Measurements from ENCODE around the gene ASB2.
A peak's percentile ranks its signal among the peaks of the same experiment; 100 is the strongest.

Gene ASB2

GRCh38 chr14:93976477-93977057 is at the start of gene ASB2:
Gene ASB2, minus strand, starts transcription at chr14:93976570. Its CDS starts 12,031 bp downstream, at chr14:93964539.
- Histone ChIP-seq H3K9me3 (ENCODE audit: control insufficient read depth, insufficient read depth, low read length) (no peaks in the 10 kb centered on the region), H3K79me2 (ENCODE audit: control insufficient read depth, low read length) (no peaks in the 10 kb centered on the region), H3K4me2 (ENCODE audit: low read length) (peak within 1 kb of the TSS; percentile 91), H3K9me2 (replicated peaks; ENCODE audit: control insufficient read depth, low read length) (no peaks in the 10 kb centered on the region), H3K27ac (ENCODE audit: low read depth, low read length) (peak within 1 kb of the TSS; percentile 86), H3K27me3 (ENCODE audit: control insufficient read depth, low read length) (no peaks in the 10 kb centered on the region), H3K4me1 (ENCODE audit: control insufficient read depth, low read length) (peaks cover 77% of the 10 kb centered on the region), H4K20me1 (ENCODE audit: control insufficient read depth, insufficient read depth, low read depth, low read length) (no peaks in the 10 kb centered on the region), H3F3A (ENCODE audit: control insufficient read depth, insufficient read depth) (peaks cover 21% of the 10 kb centered on the region), H3K36me3 (ENCODE audit: control insufficient read depth, low read length) (no peaks in the 10 kb centered on the region), H3K4me3 (ENCODE audit: low read length) (peak within 1 kb of the TSS; percentile 72)
- no peak for TF ChIP-seq EZH2phosphoT487 (IDR thresholded peaks at IDR 0.05; ENCODE audit: borderline replicate concordance, low read length)
- TF ChIP-seq, protein P1, sequence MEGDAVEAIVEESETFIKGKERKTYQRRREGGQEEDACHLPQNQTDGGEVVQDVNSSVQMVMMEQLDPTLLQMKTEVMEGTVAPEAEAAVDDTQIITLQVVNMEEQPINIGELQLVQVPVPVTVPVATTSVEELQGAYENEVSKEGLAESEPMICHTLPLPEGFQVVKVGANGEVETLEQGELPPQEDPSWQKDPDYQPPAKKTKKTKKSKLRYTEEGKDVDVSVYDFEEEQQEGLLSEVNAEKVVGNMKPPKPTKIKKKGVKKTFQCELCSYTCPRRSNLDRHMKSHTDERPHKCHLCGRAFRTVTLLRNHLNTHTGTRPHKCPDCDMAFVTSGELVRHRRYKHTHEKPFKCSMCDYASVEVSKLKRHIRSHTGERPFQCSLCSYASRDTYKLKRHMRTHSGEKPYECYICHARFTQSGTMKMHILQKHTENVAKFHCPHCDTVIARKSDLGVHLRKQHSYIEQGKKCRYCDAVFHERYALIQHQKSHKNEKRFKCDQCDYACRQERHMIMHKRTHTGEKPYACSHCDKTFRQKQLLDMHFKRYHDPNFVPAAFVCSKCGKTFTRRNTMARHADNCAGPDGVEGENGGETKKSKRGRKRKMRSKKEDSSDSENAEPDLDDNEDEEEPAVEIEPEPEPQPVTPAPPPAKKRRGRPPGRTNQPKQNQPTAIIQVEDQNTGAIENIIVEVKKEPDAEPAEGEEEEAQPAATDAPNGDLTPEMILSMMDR (IDR thresholded peaks at IDR 0.05; ENCODE audit: low read depth, low read length, poor library complexity, severe bottlenecking), result no peak

DNA sequence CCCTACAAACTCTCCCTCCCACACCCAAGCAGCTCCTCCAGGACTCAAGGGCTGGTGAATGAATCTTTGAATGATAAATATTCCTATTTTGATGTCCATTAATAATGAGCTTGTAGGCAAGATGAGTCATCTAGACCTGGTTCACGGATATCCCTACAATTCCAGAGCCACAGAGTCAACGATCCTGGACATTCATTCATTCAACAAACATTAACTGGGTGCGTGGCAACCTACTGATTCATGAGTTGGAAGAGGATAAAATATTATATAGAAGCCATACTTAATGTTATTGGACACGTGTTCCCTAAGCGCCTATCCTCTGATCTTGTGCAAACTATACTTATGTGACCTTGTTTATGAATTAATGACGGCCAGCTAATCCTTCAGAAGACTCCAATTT is 49.4 kb upstream of the ASB2 start:
- TF ChIP-seq, protein P1 (IDR thresholded peaks at IDR 0.05; ENCODE audit: low read depth, low read length, poor library complexity, severe bottlenecking), result no peak
- no peak for TF ChIP-seq EZH2phosphoT487 (IDR thresholded peaks at IDR 0.05; ENCODE audit: borderline replicate concordance, low read length)
- H3K9me2 ChIP-seq (replicated peaks; ENCODE audit: control insufficient read depth, low read length), result no peaks in the 10 kb centered on the region
- H4K20me1 ChIP-seq (ENCODE audit: control insufficient read depth, insufficient read depth, low read depth, low read length), result no peaks in the 10 kb centered on the region
- H3K79me2 ChIP-seq (ENCODE audit: control insufficient read depth, low read length), result no peaks in the 10 kb centered on the region
- no peak overlapping the region for H3K27ac ChIP-seq (ENCODE audit: low read depth, low read length)
- peaks cover 8% of the 10 kb centered on the region; the same call in 1 of the 2 replicates for H3K4me1 ChIP-seq (ENCODE audit: control insufficient read depth, low read length)
- no peaks in the 10 kb centered on the region for H3K9me3 ChIP-seq (ENCODE audit: control insufficient read depth, insufficient read depth, low read length)
- H3K4me3 ChIP-seq (ENCODE audit: low read length), result peak overlapping the region; percentile 51; the same call in 1 of the 2 replicates
- peak overlapping the region; percentile 60 for H3K4me2 ChIP-seq (ENCODE audit: low read length)
- H3K27me3 ChIP-seq (ENCODE audit: control insufficient read depth, low read length), result peaks cover 20% of the 10 kb centered on the region
- no peaks in the 10 kb centered on the region for H3K36me3 ChIP-seq (ENCODE audit: control insufficient read depth, low read length)
- H3F3A ChIP-seq (ENCODE audit: control insufficient read depth, insufficient read depth), result no peaks in the 10 kb centered on the region

DNA sequence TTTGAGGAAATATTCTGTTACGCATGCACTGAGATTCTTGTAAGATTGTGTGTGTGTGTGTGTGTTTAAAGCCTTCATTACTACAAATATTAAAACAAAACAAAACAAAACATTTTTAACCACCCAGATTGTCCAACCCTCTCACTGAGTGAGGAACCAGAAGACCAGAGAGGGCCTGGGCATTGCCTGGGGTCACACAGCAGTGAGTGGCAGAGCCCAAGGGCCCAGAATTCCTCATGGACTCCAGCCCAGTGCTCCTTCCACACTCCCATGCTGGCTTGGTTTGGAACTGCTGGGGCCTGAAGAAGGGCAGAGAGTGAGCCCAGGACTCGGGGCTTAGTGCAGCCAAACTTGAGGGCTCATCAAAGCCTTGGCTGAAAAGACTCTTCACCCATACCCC is 48.2 kb upstream of the ASB2 start:
- no peak overlapping the region for H3K4me2 ChIP-seq (ENCODE audit: low read length)
- H3K9me2 ChIP-seq (replicated peaks; ENCODE audit: control insufficient read depth, low read length), result no peaks in the 10 kb centered on the region
- H3K27ac ChIP-seq (ENCODE audit: low read depth, low read length), result no peak overlapping the region
- peaks cover 8% of the 10 kb centered on the region; the same call in 1 of the 2 replicates for H3K4me1 ChIP-seq (ENCODE audit: control insufficient read depth, low read length)
- TF ChIP-seq, protein P1 (IDR thresholded peaks at IDR 0.05; ENCODE audit: low read depth, low read length, poor library complexity, severe bottlenecking), result no peak
- TF ChIP-seq EZH2phosphoT487 (IDR thresholded peaks at IDR 0.05; ENCODE audit: borderline replicate concordance, low read length), result no peak
- H3K4me3 ChIP-seq (ENCODE audit: low read length), result no peak overlapping the region
- peaks cover 25% of the 10 kb centered on the region for H3K27me3 ChIP-seq (ENCODE audit: control insufficient read depth, low read length)
- H3K9me3 ChIP-seq (ENCODE audit: control insufficient read depth, insufficient read depth, low read length), result no peaks in the 10 kb centered on the region
- no peaks in the 10 kb centered on the region for H3K79me2 ChIP-seq (ENCODE audit: control insufficient read depth, low read length)
- H3F3A ChIP-seq (ENCODE audit: control insufficient read depth, insufficient read depth), result no peaks in the 10 kb centered on the region
- no peaks in the 10 kb centered on the region for H4K20me1 ChIP-seq (ENCODE audit: control insufficient read depth, insufficient read depth, low read depth, low read length)
- H3K36me3 ChIP-seq (ENCODE audit: control insufficient read depth, low read length), result no peaks in the 10 kb centered on the region

Measured in DOHH2 (cell line).